ENCODE data around the gene PCDH1. TPM values are rescaled to one million over a fixed set of nuclear protein-coding genes. Genes with fewer than 3 reads are reported as not detected.
A peak's percentile ranks its signal among the peaks of the same experiment; 100 is the strongest.

Gene PCDH1
- total RNA-seq, 1 donor from 2014 or later: 11.5 TPM

DNA sequence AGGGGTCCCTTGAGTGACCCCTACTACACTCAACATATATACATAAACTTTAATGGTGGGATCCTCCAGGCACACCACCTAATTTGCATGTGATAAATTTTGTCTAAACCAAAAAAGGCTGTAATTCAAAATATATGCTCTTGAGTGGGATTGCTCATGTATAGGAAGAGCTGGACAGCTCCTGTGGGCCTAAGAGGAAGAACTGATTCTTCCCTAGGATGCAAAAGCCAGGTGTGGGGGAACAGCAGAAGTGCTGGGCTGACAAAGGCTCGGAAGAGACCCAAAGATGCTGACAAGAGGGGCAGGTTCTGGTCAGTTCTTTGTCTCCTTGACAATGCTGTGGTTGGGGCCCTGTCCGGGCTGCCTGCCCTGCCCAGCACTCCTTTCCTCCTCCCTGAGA is 43.9 kb downstream of the PCDH1 start:
- no peak for TF ChIP-seq EZH2 (IDR thresholded peaks at IDR 0.05; ENCODE audit: insufficient read depth, low read length)
- TF ChIP-seq, protein P1, sequence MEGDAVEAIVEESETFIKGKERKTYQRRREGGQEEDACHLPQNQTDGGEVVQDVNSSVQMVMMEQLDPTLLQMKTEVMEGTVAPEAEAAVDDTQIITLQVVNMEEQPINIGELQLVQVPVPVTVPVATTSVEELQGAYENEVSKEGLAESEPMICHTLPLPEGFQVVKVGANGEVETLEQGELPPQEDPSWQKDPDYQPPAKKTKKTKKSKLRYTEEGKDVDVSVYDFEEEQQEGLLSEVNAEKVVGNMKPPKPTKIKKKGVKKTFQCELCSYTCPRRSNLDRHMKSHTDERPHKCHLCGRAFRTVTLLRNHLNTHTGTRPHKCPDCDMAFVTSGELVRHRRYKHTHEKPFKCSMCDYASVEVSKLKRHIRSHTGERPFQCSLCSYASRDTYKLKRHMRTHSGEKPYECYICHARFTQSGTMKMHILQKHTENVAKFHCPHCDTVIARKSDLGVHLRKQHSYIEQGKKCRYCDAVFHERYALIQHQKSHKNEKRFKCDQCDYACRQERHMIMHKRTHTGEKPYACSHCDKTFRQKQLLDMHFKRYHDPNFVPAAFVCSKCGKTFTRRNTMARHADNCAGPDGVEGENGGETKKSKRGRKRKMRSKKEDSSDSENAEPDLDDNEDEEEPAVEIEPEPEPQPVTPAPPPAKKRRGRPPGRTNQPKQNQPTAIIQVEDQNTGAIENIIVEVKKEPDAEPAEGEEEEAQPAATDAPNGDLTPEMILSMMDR (IDR thresholded peaks at IDR 0.05; ENCODE audit: insufficient read depth, low read depth, low read length): no peak
- peak overlapping the region; percentile 24 for H3K27ac ChIP-seq (ENCODE audit: low read depth, low read length)
- Mint-ChIP-seq H3K9me3 (ENCODE audit: unreplicated experiment) (peaks cover 11% of the 10 kb centered on the region), H3K27ac (ENCODE audit: unreplicated experiment) (no peak overlapping the region), H3K4me3 (ENCODE audit: unreplicated experiment) (no peak overlapping the region), H3K27me3 (ENCODE audit: low read depth, unreplicated experiment) (peaks cover 19% of the 10 kb centered on the region), H3K4me1 (ENCODE audit: low read depth, unreplicated experiment) (peaks cover 16% of the 10 kb centered on the region), H3K36me3 (ENCODE audit: low read depth, unreplicated experiment) (no peaks in the 10 kb centered on the region)
- no peak overlapping the region for H3K4me3 ChIP-seq (ENCODE audit: insufficient read depth, low read depth, low read length)
- no peak overlapping the region for H2AFZ ChIP-seq (ENCODE audit: low read depth, low read length)
- no peak overlapping the region for H3K9ac ChIP-seq (ENCODE audit: low read length)
- FAIRE-seq: no peak
- DNase-seq (ENCODE audit: low read depth): no peak
- no peak overlapping the region for H3K4me2 ChIP-seq (ENCODE audit: low read length)
- H3K36me3 ChIP-seq (ENCODE audit: insufficient read depth, low read length): no peaks in the 10 kb centered on the region
- H3K27me3 ChIP-seq (ENCODE audit: insufficient read depth, low read length): no peaks in the 10 kb centered on the region
- H3K79me2 ChIP-seq (ENCODE audit: insufficient read depth, low read length): no peaks in the 10 kb centered on the region
- peaks cover 28% of the 10 kb centered on the region for H3K4me1 ChIP-seq (ENCODE audit: insufficient read depth, low read length)
- H4K20me1 ChIP-seq (ENCODE audit: insufficient read depth, low read length): no peaks in the 10 kb centered on the region
- no peaks in the 10 kb centered on the region for H3K9me3 ChIP-seq (ENCODE audit: insufficient read depth, low read depth, low read length)

DNA sequence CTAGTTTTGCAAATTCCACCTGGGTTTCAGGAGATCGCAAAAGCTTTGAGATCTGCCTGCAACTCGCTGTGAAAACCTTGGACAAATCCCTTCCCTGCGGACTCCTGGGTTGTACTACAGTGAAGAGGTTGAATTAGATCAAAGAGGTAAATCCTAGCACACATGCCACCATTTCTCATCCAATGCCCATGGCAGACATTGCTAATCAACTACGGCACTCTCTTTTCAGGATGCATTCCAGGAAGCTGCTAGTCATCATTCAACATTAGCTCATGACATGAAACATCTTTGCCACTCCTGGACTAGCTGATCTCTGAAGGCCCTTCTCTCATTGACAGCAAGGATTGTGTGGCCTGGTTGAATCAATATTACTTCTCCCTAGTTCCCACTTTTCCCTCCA is 46.1 kb downstream of the PCDH1 start:
- Histone ChIP-seq H4K20me1 (ENCODE audit: insufficient read depth, low read length) (no peaks in the 10 kb centered on the region), H3K27ac (ENCODE audit: low read depth, low read length) (no peak overlapping the region), H3K9me3 (ENCODE audit: insufficient read depth, low read depth, low read length) (no peaks in the 10 kb centered on the region), H3K27me3 (ENCODE audit: insufficient read depth, low read length) (no peaks in the 10 kb centered on the region), H3K79me2 (ENCODE audit: insufficient read depth, low read length) (no peaks in the 10 kb centered on the region), H3K4me1 (ENCODE audit: insufficient read depth, low read length) (peaks cover 23% of the 10 kb centered on the region), H3K9ac (ENCODE audit: low read length) (no peak overlapping the region), H2AFZ (ENCODE audit: low read depth, low read length) (no peak overlapping the region), H3K4me2 (ENCODE audit: low read length) (no peak overlapping the region), H3K36me3 (ENCODE audit: insufficient read depth, low read length) (no peaks in the 10 kb centered on the region), H3K4me3 (ENCODE audit: insufficient read depth, low read depth, low read length) (no peak overlapping the region)
- no peak overlapping the region for H3K27ac Mint-ChIP-seq (ENCODE audit: unreplicated experiment)
- no peaks in the 10 kb centered on the region for H3K36me3 Mint-ChIP-seq (ENCODE audit: low read depth, unreplicated experiment)
- peaks cover 12% of the 10 kb centered on the region for H3K4me1 Mint-ChIP-seq (ENCODE audit: low read depth, unreplicated experiment)
- H3K27me3 Mint-ChIP-seq (ENCODE audit: low read depth, unreplicated experiment): peaks cover 10% of the 10 kb centered on the region
- no peak for TF ChIP-seq EZH2 (IDR thresholded peaks at IDR 0.05; ENCODE audit: insufficient read depth, low read length)
- TF ChIP-seq, protein P1 (IDR thresholded peaks at IDR 0.05; ENCODE audit: insufficient read depth, low read depth, low read length): no peak
- no peak for DNase-seq (ENCODE audit: low read depth)
- peaks cover 11% of the 10 kb centered on the region for H3K9me3 Mint-ChIP-seq (ENCODE audit: unreplicated experiment)
- no peak for FAIRE-seq
- H3K4me3 Mint-ChIP-seq (ENCODE audit: unreplicated experiment): no peak overlapping the region

GRCh38 chr5:141828162-141828561 is 50.0 kb downstream of the PCDH1 start:
- Mint-ChIP-seq H3K4me1 (ENCODE audit: low read depth, unreplicated experiment) (peaks cover 3% of the 10 kb centered on the region), H3K36me3 (ENCODE audit: low read depth, unreplicated experiment) (no peaks in the 10 kb centered on the region), H3K4me3 (ENCODE audit: unreplicated experiment) (no peak overlapping the region), H3K27ac (ENCODE audit: unreplicated experiment) (no peak overlapping the region), H3K27me3 (ENCODE audit: low read depth, unreplicated experiment) (peaks cover 26% of the 10 kb centered on the region), H3K9me3 (ENCODE audit: unreplicated experiment) (peaks cover 11% of the 10 kb centered on the region)
- no peak for TF ChIP-seq EZH2 (IDR thresholded peaks at IDR 0.05; ENCODE audit: insufficient read depth, low read length)
- TF ChIP-seq, protein P1 (IDR thresholded peaks at IDR 0.05; ENCODE audit: insufficient read depth, low read depth, low read length): no peak
- no peaks in the 10 kb centered on the region for H3K27me3 ChIP-seq (ENCODE audit: insufficient read depth, low read length)
- H3K9ac ChIP-seq (ENCODE audit: low read length): no peak overlapping the region
- FAIRE-seq (no peak), DNase-seq (ENCODE audit: low read depth) (no peak)
- H3K79me2 ChIP-seq (ENCODE audit: insufficient read depth, low read length): no peaks in the 10 kb centered on the region
- H3K27ac ChIP-seq (ENCODE audit: low read depth, low read length): no peak overlapping the region
- H3K36me3 ChIP-seq (ENCODE audit: insufficient read depth, low read length): no peaks in the 10 kb centered on the region
- no peak overlapping the region for H2AFZ ChIP-seq (ENCODE audit: low read depth, low read length)
- no peaks in the 10 kb centered on the region for H3K9me3 ChIP-seq (ENCODE audit: insufficient read depth, low read depth, low read length)
- no peak overlapping the region for H3K4me3 ChIP-seq (ENCODE audit: insufficient read depth, low read depth, low read length)
- H3K4me1 ChIP-seq (ENCODE audit: insufficient read depth, low read length): no peaks in the 10 kb centered on the region
- H3K4me2 ChIP-seq (ENCODE audit: low read length): no peak overlapping the region
- no peaks in the 10 kb centered on the region for H4K20me1 ChIP-seq (ENCODE audit: insufficient read depth, low read length)

Data from astrocyte (in vitro differentiated cells and primary cell).